ENCODE data around the gene LRPPRC.

- no peak for TF ChIP-seq POLR2A (IDR thresholded peaks at IDR 0.05)
- TF ChIP-seq, protein P1, sequence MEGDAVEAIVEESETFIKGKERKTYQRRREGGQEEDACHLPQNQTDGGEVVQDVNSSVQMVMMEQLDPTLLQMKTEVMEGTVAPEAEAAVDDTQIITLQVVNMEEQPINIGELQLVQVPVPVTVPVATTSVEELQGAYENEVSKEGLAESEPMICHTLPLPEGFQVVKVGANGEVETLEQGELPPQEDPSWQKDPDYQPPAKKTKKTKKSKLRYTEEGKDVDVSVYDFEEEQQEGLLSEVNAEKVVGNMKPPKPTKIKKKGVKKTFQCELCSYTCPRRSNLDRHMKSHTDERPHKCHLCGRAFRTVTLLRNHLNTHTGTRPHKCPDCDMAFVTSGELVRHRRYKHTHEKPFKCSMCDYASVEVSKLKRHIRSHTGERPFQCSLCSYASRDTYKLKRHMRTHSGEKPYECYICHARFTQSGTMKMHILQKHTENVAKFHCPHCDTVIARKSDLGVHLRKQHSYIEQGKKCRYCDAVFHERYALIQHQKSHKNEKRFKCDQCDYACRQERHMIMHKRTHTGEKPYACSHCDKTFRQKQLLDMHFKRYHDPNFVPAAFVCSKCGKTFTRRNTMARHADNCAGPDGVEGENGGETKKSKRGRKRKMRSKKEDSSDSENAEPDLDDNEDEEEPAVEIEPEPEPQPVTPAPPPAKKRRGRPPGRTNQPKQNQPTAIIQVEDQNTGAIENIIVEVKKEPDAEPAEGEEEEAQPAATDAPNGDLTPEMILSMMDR (IDR thresholded peaks at IDR 0.05), result peak; percentile 56 to 89 (median 82)
These were observed 117.9 kb downstream of the LRPPRC start for GRCh38 chr2:43877782-43878464.
